HG02763 (cell line): Measurements from ENCODE around the gene CHKA.

ENCODE experiments used
- ATAC-seq: cut with Tn5 transposase; IDR thresholded peaks from one replicate; pipeline ENCODE4 v1.9.1; 2021; ENCODE audit warnings: mild to moderate bottlenecking, moderate library complexity; ENCODE audit not compliant: unreplicated experiment

CHKA gene

GRCh38 chr11:68143310-68143689, 22.1 kb upstream of the CHKA start:
- ATAC-seq: no peak

- ATAC-seq: no peak
Observed at GRCh38 chr11:68142441-68143309, 21.5 kb upstream of the CHKA start.

DNA sequence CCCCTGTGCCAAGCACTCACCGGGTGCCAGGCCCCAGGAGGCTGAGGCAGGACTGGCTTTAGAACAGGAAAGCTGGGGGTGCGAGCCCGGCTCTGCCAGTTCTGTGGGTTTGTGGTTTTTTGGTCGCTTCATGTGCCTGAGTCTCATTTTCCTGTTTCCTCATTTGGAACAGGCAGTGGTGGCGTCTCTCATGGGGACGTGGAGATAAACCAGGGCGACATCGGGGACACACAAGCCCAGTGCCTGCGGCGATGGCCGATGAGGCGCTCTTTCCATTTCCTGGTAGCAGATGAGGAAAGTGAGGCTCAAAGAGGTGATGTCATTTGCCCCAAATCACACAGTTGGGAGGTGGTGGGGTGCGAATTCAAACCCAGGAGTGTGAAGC, 20.8 kb upstream of the CHKA start:
- ATAC-seq: no peak

- no peak for ATAC-seq
Observed at GRCh38 chr11:68141246-68142027, 20.2 kb upstream of the CHKA start.

- ATAC-seq: no peak
Observed at GRCh38 chr11:68140496-68141245, 19.5 kb upstream of the CHKA start.

DNA sequence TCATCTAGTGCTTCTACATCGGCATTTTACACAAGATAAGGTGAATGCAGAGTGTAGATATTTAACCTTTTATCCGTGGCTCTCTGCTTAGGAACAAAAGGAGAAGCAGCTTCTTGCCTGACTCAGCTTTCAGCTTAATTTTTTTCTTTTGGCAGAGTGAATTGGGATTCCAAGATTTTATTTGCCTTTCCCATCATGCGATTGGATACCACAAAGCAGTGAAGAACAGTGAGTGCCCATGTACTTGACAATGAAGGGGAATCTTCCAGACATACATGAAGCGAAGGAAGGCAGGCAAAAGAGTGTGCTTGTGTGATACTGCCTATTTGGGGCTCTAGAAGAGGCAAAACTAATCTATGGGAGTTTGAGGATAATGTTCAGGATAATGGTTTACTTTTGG, 17.0 kb upstream of the CHKA start:
- no peak for ATAC-seq

DNA sequence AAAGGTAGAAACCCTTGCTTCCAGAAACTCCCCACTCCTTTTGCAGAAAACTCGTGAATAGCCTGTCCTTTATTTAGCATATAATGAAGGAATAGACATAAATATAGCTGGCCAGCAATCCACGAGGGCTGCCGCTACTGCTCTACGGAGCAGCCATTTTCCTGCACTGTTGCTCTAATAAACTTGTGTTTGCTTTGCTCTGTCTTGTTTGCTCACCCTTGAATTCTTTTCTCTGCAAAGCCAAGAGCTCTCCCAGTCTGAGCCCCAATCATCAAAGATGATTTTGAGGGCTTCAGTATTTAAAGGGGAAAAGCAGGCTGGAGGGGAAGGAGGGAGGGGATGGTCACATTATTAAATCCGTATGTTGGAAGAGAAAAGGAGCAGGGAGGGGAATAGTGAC, 16.6 kb upstream of the CHKA start:
- ATAC-seq: no peak

DNA sequence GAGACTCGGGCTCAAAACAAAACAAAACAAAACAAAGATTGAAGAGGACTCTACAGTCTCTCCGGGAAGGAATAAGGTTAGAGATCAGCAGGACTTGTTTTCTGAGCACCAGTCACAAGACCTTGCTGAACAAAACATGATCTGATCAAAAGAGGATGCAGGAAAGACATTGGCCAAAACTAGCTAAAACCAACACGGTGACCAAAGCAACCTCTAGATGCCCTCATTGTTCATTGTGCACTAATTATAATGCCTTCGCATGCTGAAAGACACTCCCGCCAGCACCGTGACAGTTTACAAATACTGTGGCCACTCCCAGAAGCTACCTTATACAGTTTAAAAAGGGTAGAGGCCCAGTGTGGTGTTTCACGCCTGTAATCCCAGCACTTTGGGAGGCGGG, 15.7 kb upstream of the CHKA start:
- ATAC-seq: no peak

GRCh38 chr11:68135161-68135560, 14.0 kb upstream of the CHKA start:
- ATAC-seq: no peak

- ATAC-seq: no peak
Observed at GRCh38 chr11:68133761-68134160, 12.6 kb upstream of the CHKA start.

DNA sequence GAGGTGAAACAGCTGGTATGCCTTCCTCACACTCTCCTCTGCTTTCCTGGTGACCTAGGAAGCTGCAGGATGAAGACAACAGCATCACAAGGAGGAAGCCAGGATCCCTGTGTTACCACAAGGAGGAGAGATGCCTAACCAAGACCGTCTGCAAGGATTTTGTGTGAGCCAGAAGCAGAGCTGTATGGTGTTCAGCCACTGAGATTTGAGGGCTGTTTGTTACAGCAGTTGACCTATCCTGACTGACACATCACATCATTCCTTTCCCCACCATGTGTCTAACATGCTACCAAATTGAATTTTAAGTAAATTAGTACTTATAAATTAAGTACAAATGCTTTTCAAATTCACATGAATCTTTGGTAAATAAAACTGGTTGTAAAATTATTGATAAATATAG, 8.9 kb upstream of the CHKA start:
- ATAC-seq: no peak

DNA sequence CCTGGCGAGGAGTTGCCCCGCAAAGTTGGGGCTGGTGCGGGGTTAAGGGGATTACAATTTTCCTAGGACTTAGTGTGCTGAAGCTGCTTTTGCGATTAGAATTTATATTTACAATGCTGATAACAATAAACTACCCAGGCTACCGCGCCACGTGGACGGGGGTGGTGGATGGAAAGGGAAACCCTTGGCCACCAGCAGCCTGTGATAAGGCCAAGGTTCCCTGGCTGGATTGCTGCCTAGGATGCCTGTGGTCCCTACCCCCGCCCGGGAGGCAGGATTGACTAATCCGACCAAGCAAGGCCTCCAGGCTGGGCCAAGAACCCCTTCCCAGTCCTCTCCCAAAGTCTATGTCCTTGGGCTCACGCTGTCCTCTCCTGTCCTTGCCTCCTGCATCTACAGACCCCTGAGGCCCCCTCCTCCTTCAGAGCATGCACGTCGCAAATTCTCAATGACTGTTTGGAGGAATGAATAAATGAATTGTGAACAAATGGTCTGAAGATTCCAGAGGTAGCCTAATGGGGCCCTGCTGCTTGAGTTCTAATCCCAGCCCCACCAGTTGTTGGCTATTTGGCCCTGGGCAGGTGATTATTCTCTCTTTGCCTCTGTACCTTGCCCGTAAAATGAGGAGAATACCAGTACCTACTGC, 7.6 kb upstream of the CHKA start:
- no peak for ATAC-seq

DNA sequence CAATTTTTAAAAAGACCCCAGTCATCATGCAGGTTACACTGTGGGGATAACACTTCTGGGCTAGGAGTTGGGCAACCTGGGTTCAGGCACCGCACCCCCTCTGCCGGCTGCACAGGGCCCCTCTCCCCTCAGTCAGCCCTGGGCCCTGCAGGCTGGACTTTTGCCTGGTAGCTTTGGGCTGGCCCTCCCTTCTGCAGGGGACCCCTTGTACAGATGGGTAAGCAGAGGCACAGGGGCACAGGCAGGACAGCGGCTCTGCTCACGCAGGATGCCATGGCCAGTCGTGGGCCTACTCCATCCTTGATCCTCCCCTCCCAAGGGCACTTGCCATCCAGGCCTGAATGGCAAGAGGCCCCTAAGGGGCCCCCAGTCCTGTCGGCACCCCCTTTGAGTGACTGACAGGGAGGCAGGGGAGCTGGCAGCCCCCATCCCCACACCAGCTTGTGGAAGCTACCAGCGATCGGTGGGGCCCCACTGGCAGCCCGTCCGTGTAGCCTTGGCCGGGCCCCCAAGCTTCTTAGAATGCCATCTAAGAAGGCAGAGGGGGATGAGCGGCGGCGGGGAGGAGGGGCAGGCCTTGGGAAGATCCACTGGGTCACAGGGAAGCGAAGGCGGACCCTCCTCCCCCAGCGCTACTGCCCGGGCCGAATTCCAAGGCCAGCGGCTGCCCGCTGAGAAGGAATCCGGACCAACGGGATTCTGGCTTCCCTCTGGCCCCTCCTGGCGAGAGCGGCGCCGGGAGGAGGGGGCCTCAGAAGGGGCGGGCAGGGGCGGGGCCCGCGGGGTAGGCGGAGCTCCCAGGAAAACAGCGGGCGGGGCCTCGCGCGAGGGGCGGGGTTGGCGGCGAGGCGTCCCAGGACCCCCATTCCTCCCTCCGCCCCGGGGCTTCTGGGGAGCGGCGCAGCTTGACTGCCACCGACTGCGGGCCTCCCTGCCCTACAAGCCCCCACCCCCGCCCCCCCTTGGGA, 6.8 kb upstream of the CHKA start:
- no peak for ATAC-seq

- no peak for ATAC-seq
Observed at GRCh38 chr11:68125164-68125563, 4.0 kb upstream of the CHKA start.

GRCh38 chr11:68122936-68123539, 1.9 kb upstream of the CHKA start:
- ATAC-seq: no peak

DNA sequence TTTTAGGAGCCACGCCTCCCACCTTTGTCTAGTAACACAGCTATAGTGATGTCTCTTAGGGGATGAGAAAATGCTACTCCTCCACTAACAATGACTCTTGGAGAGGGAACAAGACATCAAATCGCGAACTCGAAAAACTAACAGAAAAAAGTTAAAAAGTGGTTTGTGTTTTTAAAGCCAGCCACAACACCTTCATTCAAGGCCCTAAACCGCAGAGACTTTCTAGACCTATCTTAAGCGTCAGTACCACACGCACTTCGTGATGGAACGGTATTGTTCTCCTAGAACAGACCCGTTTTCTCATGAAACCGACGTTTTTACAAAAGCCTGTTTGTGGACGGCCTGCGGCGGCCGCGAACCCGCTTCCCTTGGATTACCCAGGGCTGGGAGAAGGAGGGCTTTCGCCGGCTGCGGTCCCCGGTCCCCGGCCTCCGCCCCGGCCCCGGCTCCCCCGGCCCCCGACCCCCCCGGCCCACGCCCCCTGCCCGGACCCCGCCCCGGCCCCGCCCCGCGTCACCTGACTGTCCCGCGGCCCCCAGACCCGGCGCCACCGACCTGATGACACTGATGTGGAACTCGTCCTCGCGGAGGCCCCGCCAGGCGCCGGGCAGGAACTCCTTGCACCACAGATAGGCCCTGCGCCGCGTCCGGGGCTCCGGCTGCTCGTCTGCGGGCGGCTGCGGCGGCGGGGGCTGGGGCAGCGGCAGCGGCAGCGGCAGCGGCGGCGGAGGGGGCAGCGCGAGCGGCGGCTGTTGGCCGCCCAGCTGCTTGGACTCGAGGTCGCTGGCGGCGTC, 718 bp downstream of the CHKA start:
- peak; percentile 19 for ATAC-seq

GRCh38 chr11:68118706-68119448, 2.3 kb downstream of the CHKA start:
- ATAC-seq: no peak

- no peak for ATAC-seq
Observed at GRCh38 chr11:68117853-68118470, 3.2 kb downstream of the CHKA start.
